DND-41 (cell line): ENCODE results near the gene PAM.

Source experiments
- EZH2 ChIP-seq: IDR thresholded peaks from 3 replicates; pipeline ENCODE4 v1.6.1; 2012; ENCODE audit warnings: borderline replicate concordance, low read depth, mild to moderate bottlenecking, moderate library complexity, low read length, inconsistent platforms; ENCODE audit not compliant: severe bottlenecking
- TF ChIP-seq, protein P1 (sequence below): IDR thresholded peaks from 2 replicates; pipeline ENCODE4 v1.5.1; 2012; ENCODE audit warnings: borderline replicate concordance, low read length, moderate library complexity, mild to moderate bottlenecking; ENCODE audit not compliant: poor library complexity, severe bottlenecking; ENCODE audit errors: extremely low read depth

DNA sequence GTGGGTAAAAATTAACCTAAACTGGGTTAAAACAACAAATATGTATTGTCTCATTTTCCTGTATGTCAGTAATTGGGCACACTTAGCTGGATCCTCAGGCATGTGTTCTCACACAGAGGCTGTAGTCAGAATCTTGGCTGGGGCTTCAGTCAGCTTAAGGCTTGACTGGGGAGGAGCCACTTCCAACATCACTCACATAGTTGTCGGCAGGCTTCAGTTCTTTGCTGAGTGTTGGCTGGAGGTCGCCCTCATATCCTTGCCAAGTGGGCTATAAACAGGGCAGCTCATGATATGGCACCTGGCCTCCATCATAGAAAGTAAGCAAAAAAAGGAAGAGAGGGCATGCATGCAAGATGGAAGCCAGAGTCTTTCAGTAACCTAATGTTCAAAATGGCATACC is 191.9 kb downstream of the PAM start:
- TF ChIP-seq, protein P1, sequence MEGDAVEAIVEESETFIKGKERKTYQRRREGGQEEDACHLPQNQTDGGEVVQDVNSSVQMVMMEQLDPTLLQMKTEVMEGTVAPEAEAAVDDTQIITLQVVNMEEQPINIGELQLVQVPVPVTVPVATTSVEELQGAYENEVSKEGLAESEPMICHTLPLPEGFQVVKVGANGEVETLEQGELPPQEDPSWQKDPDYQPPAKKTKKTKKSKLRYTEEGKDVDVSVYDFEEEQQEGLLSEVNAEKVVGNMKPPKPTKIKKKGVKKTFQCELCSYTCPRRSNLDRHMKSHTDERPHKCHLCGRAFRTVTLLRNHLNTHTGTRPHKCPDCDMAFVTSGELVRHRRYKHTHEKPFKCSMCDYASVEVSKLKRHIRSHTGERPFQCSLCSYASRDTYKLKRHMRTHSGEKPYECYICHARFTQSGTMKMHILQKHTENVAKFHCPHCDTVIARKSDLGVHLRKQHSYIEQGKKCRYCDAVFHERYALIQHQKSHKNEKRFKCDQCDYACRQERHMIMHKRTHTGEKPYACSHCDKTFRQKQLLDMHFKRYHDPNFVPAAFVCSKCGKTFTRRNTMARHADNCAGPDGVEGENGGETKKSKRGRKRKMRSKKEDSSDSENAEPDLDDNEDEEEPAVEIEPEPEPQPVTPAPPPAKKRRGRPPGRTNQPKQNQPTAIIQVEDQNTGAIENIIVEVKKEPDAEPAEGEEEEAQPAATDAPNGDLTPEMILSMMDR = no peak
- TF ChIP-seq EZH2 = no peak
